ENCODE results near the gene KCNK6. TPM values are rescaled to one million over a fixed set of nuclear protein-coding genes. Genes with fewer than 3 reads are reported as not detected.

The KCNK6 gene
- total and polyA plus RNA-seq, 8 donors, result 4.3 to 12.4 (median 5.2) TPM

- H3K4me3 ChIP-seq, result no peak overlapping the region
- intact Hi-C loops (cut with DNase I), result no loop called here
- peaks cover 13 to 54% of the 10 kb centered on the region in 2 donors for H3K4me1 ChIP-seq
- no peak overlapping the region for H3K27ac ChIP-seq
- no peak for TF ChIP-seq CTCF (IDR thresholded peaks at IDR 0.05)
- H3K36me3 ChIP-seq, result peaks cover 0 to 4% of the 10 kb centered on the region in 2 donors
- H3K9me3 ChIP-seq, result no peaks in the 10 kb centered on the region
- H3K27me3 ChIP-seq, result no peaks in the 10 kb centered on the region
- ATAC-seq (no peak), DNase-seq (peak in 1 of 4 donors; percentile 24)
Measured at GRCh38 chr19:38280030-38280921, 39.4 kb upstream of the KCNK6 start.

- intact Hi-C loops (cut with DNase I), result no loop called here
- Histone ChIP-seq H3K4me3 (no peak overlapping the region), H3K27ac (no peak overlapping the region), H3K36me3 (peaks cover 0 to 9% of the 10 kb centered on the region in 2 donors), H3K9me3 (no peaks in the 10 kb centered on the region), H3K27me3 (no peaks in the 10 kb centered on the region), H3K4me1 (peaks cover 13 to 49% of the 10 kb centered on the region in 2 donors)
- no peak for DNase-seq
- ATAC-seq, result no peak
- TF ChIP-seq CTCF (IDR thresholded peaks at IDR 0.05), result no peak
Measured at GRCh38 chr19:38281811-38282566, 37.7 kb upstream of the KCNK6 start.

- DNase-seq, result peak in 1 of 4 donors; percentile 31
- no peaks in the 10 kb centered on the region for H3K27me3 ChIP-seq
- no peak for ATAC-seq
- intact Hi-C loops (cut with DNase I), result no loop called here
- no peak overlapping the region for H3K27ac ChIP-seq
- no peaks in the 10 kb centered on the region for H3K9me3 ChIP-seq
- no peak overlapping the region for H3K4me3 ChIP-seq
- H3K36me3 ChIP-seq, result peaks cover 0 to 17% of the 10 kb centered on the region in 2 donors
- peaks cover 2 to 49% of the 10 kb centered on the region in 2 donors for H3K4me1 ChIP-seq
- no peak for TF ChIP-seq CTCF (IDR thresholded peaks at IDR 0.05)
Measured at GRCh38 chr19:38283271-38283670, 36.4 kb upstream of the KCNK6 start.

- peak overlapping the region in 1 of 2 donors; percentile 7 for H3K27ac ChIP-seq
- ATAC-seq, result peak; percentile 39
Measured at GRCh38 chr19:38284422-38284821, 35.2 kb upstream of the KCNK6 start.

More at GRCh38 chr19:38284422-38284821, 35.2 kb upstream of the KCNK6 start:
- peaks cover 0 to 48% of the 10 kb centered on the region in 2 donors for H3K4me1 ChIP-seq
- peak in 2 of 4 donors; percentile 24 to 51 for DNase-seq
- H3K9me3 ChIP-seq, result no peaks in the 10 kb centered on the region
- no peaks in the 10 kb centered on the region for H3K27me3 ChIP-seq
- no peak overlapping the region for H3K4me3 ChIP-seq
- TF ChIP-seq CTCF (IDR thresholded peaks at IDR 0.05), result no peak
- intact Hi-C loops (cut with DNase I), result no loop called here
- H3K36me3 ChIP-seq, result peaks cover 0 to 28% of the 10 kb centered on the region in 2 donors
